Common myeloid progenitor, CD34-positive (primary cell): ENCODE data around the gene RGS11.
A peak's percentile ranks its signal among the peaks of the same experiment; 100 is the strongest.

Experiments used
- CTCF ChIA-PET: fragments of 350-600 bp; sonication (Branson Sonifier 250); formaldehyde crosslinking; loops from one replicate; lab custom pipeline; 2021; ENCODE audit warnings: antibody characterized with exemption; lab: Charles Lee
- POLR2A ChIA-PET: fragments of 350-600 bp; sonication (Branson Sonifier 250); formaldehyde crosslinking; loops from one replicate; lab custom pipeline; 2021; ENCODE audit warnings: antibody characterized with exemption; lab: Charles Lee
- DNase-seq, 3 donors: peaks; one replicate each; pipeline versions ENCODE4 v3.0.0 to v3.0.0-alpha.2; 2013
- H3K27ac ChIP-seq, 2 experiments: 1 replicate in 1 of 2; 2 replicates in 1 of 2; pipeline ENCODE4 v1.7.0; 2013; ENCODE audit warnings: inconsistent platforms in 2 of 2, low read length in 2 of 2, mild to moderate bottlenecking in 2 of 2, low read depth in 1 of 2, moderate library complexity in 1 of 2; ENCODE audit not compliant: severe bottlenecking in 2 of 2, insufficient read depth in 1 of 2, poor library complexity in 1 of 2
- H3K27me3 ChIP-seq, 5 experiments: replicated peaks in 2 of 5; 1 replicate in 3 of 5; 2 replicates in 2 of 5; pipeline versions ENCODE4 v1.6.1 to v1.7.0; 2013; ENCODE audit warnings: low read length in 4 of 5, mild to moderate bottlenecking in 2 of 5, moderate library complexity in 2 of 5, inconsistent platforms in 1 of 5; ENCODE audit not compliant: insufficient read depth in 5 of 5, control insufficient read depth in 4 of 5
- H3K36me3 ChIP-seq, 4 experiments: 1 replicate in 2 of 4; 2 replicates in 2 of 4; pipeline versions ENCODE4 v1.6.1 to v1.7.0; 2013; ENCODE audit warnings: low read length in 3 of 4, control low read depth in 1 of 4, mild to moderate bottlenecking in 1 of 4; ENCODE audit not compliant: control insufficient read depth in 4 of 4, insufficient read depth in 4 of 4
- H3K4me1 ChIP-seq, 4 experiments: 1 replicate in 3 of 4; 2 replicates in 1 of 4; pipeline versions ENCODE4 v1.6.1 to v1.7.1; 2013; ENCODE audit warnings: low read length in 3 of 4, mild to moderate bottlenecking in 3 of 4, control low read depth in 1 of 4, inconsistent platforms in 1 of 4, moderate library complexity in 1 of 4; ENCODE audit not compliant: control insufficient read depth in 4 of 4, insufficient read depth in 4 of 4; ENCODE audit errors: control extremely low read depth in 1 of 4
- H3K4me3 ChIP-seq, 7 experiments: 1 replicate in 4 of 7; 2 replicates in 3 of 7; pipeline versions ENCODE4 v1.5.1 to v1.7.0; 2013; ENCODE audit warnings: mild to moderate bottlenecking in 7 of 7, low read length in 6 of 7, moderate library complexity in 6 of 7, inconsistent platforms in 2 of 7, low read depth in 2 of 7, control low read depth in 1 of 7; ENCODE audit not compliant: insufficient read depth in 4 of 7, control insufficient read depth in 1 of 7; ENCODE audit errors: extremely low read depth in 1 of 7
- H3K9me3 ChIP-seq, 5 experiments: 1 replicate in 4 of 5; 2 replicates in 1 of 5; pipeline versions ENCODE4 v1.6.1 to v1.7.1; 2013; ENCODE audit warnings: low read length in 4 of 5, mild to moderate bottlenecking in 2 of 5, inconsistent platforms in 1 of 5, low read depth in 1 of 5, moderate library complexity in 1 of 5; ENCODE audit not compliant: control insufficient read depth in 4 of 5, insufficient read depth in 2 of 5; ENCODE audit errors: control extremely low read depth in 1 of 5
- WGBS: methylation state at CpG from one replicate; pipeline ENCODE4 v1.1.5; 2013; ENCODE audit not compliant: insufficient coverage; 5-methylcytosine and 5-hydroxymethylcytosine counted together

The RGS11 gene

DNA sequence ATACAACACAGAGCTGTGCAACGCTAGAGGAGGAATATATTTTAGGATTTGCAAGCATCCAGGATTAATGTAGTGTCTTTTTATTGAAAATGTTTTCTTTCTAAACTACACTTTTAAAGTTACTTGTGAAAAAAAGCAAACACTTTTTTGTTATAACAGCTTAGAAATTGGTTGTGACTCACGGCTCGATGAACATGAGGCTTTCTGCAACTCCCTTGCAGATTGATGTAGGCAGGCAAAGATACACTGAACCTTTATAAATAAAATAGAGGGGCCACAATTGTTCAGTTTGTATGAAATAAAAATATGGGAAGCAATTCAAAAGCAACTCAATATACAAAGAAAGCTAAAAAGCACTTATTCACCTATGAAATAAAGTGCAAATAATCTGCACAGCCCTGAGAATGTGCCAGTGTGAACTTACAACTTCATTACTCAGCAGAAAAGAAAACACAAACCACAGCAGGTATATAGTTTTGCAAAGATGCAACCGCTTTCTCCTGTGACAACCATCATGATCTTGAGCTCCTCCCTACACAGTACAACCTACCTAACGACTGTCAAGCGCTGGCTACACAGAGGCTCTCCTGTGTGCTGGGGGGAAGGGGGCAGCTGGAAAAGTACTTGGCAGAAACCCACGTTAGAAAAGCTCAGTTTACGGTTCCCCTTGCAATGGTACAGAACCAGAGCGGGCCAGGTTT is 47.4 kb downstream of the RGS11 start:
- DNase-seq = peak in 2 of 3 donors; percentile 31 to 37
- ChIA-PET CTCF (interaction anchor here (0.6 to 2.5 kb wide), 13 partner anchors 9 to 139 kb away, joined by 3 to 11 read pairs (median 3); no protein-coding TSS in a partner anchor), POLR2A (interaction anchor here (0.5 kb wide), 1 partner anchor 84 kb away, joined by 6 read pairs; no protein-coding TSS in a partner anchor)
- Histone ChIP-seq H3K4me3 (peak overlapping the region; percentile 60 to 99 (median 89)), H3K36me3 (peaks cover 14 to 37% (median 29%) of the 10 kb centered on the region in 4 experiments), H3K27ac (peak overlapping the region; percentile 78 to 93), H3K9me3 (no peaks in the 10 kb centered on the region), H3K4me1 (peaks cover 11 to 18% (median 15%) of the 10 kb centered on the region in 4 experiments), H3K27me3 (no peaks in the 10 kb centered on the region)
- WGBS = 0% methylated on average over 3 of the region's 9 CpGs

DNA sequence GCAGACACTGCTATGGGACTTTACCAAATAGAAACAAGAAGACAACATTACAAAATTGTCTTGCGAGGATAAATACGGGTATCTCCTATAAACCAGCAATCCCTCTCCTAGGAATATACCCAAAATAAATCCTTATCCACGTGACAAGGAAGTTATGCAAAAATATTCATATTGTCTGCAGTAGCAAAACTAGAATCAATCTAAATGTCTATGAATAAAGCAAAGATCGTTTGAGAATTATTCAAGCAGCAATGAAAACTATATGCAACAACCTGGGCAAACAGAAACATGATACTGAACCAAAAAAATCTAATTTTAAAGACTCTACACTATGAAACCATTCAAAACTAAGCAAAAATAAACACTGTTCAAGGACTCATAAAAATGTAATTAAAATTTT is 55.7 kb downstream of the RGS11 start:
- ChIA-PET CTCF (interaction anchor here (1.4 to 1.5 kb wide), 2 partner anchors 98 to 117 kb away, joined by 3 to 4 read pairs; no protein-coding TSS in a partner anchor), POLR2A (no interaction called here)
- H3K4me3 ChIP-seq = no peak overlapping the region
- peaks cover 18 to 76% (median 53%) of the 10 kb centered on the region in 4 experiments for H3K36me3 ChIP-seq
- no peak for DNase-seq
- H3K9me3 ChIP-seq = no peaks in the 10 kb centered on the region
- no peaks in the 10 kb centered on the region for H3K27me3 ChIP-seq
- WGBS = no CpG with 5 or more reads among the region's 4 CpGs
- H3K27ac ChIP-seq = no peak overlapping the region
- H3K4me1 ChIP-seq = no peaks in the 10 kb centered on the region
